Lower leg skin (tissue), 4 donors: Measurements from ENCODE around the gene MBOAT7. TPM values are rescaled to one million over a fixed set of nuclear protein-coding genes. Genes with fewer than 3 reads are reported as not detected.

Experiments used
- DNase-seq, 2 donors: peaks; one replicate each; pipeline ENCODE4 v3.0.0-alpha.2; 2019; ENCODE audit warnings: low spot score in 2 of 2
- H3K4me3 ChIP-seq: fragments of 200-600 bp; sonication (generic); 2 replicates; pipeline ENCODE4 v1.5.1; 2017; ENCODE audit warnings: mild to moderate bottlenecking, low read depth; ENCODE audit not compliant: poor library complexity, severe bottlenecking
- CTCF ChIP-seq, 3 donors: fragments of 450-650 bp; IDR thresholded peaks; one replicate each; pipeline ENCODE4 v1.5.1; 2016; ENCODE audit warnings: antibody characterized with exemption in 3 of 3, mild to moderate bottlenecking in 3 of 3, moderate library complexity in 2 of 3
- POLR2A ChIP-seq, 2 donors: fragments of 450-650 bp; IDR thresholded peaks; one replicate each; pipeline ENCODE4 v1.6.1; 2016 to 2017; ENCODE audit warnings: antibody characterized with exemption in 2 of 2, mild to moderate bottlenecking in 1 of 2, moderate library complexity in 1 of 2
- WGBS, 2 donors: methylation state at CpG; one replicate each; pipeline ENCODE4 v1.1.5; 2018; 5-methylcytosine and 5-hydroxymethylcytosine counted together
- intact Hi-C: fragments of 100-400 bp; cut with DNase I; formaldehyde crosslinking; loops from one replicate; pipeline ENCODE4 v1.15.0; 2023; ENCODE audit warnings: low total_unique reads
- total RNA-seq, 4 donors: library from RNA; depleted of rRNA; stranded (reverse); fragments of >200 nt; gene quantifications; one replicate each; pipeline ENCODE4 v1.1.0, GENCODE V29; 2016

Gene MBOAT7
- total RNA-seq, 4 donors from 2014 or later, result 57.4 to 117 (median 62.2) TPM

DNA sequence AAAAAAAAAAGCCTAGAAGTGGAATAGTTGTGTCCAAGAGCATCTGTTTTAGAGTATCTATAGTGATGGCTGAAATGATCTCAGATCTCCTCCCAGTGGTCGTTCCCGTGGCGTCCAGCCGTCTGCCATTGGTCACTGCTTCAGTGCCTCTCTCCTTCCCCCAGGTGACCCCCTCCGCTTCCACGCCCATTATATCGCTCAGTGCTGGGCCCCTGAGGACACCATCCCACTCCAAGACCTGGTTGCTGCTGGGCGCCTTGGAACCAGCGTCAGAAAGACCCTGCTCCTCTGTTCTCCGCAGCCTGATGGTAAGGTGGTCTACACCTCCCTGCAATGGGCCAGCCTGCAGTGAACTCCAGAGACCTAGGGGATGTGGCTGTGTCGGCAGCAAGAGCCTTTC is 3.6 kb upstream of the MBOAT7 start:
- no peak overlapping the region for H3K4me3 ChIP-seq
- intact Hi-C loops, result no loop called here
- WGBS, 2 donors, result 92 to 93% methylated on average over 11 of the region's 11 CpGs
- no peak for TF ChIP-seq CTCF (IDR thresholded peaks at IDR 0.05)
- no peak for TF ChIP-seq POLR2A (IDR thresholded peaks at IDR 0.05)
- no peak for DNase-seq

DNA sequence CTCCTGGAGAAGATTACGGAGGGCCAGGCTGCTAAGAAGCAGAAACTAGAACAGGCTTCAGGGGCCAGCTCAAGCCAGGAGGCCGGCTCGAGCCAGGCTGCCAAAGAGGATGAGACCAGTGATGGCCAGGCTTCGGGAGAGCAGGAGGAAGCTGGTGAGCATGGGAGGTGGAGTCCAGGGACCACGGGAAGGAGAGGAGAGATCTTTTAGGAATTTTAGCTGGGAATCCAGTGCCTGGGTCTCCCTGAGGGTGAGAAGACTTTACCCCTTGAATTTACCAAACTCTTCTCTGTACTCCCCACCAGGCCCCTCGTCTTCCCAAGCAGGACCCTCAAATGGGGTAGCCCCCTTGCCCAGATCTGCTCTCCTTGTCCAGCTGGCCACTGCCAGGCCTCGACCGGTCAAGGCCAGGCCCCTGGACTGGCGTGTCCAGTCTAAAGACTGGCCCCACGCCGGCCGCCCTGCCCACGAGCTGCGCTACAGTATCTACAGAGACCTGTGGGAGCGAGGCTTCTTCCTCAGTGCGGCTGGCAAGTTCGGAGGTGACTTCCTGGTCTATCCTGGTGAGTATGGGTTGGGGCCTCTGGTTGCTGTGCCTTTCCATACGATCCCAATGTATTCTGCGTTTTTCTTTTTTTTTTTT is 2.6 kb upstream of the MBOAT7 start:
- TF ChIP-seq POLR2A (IDR thresholded peaks at IDR 0.05), result no peak
- TF ChIP-seq CTCF (IDR thresholded peaks at IDR 0.05), result no peak
- DNase-seq, result no peak
- H3K4me3 ChIP-seq, result peak overlapping the region; percentile 75
- 56 to 67% methylated on average over 19 of the region's 19 CpGs for WGBS, 2 donors
- intact Hi-C loops, result no loop called here

DNA sequence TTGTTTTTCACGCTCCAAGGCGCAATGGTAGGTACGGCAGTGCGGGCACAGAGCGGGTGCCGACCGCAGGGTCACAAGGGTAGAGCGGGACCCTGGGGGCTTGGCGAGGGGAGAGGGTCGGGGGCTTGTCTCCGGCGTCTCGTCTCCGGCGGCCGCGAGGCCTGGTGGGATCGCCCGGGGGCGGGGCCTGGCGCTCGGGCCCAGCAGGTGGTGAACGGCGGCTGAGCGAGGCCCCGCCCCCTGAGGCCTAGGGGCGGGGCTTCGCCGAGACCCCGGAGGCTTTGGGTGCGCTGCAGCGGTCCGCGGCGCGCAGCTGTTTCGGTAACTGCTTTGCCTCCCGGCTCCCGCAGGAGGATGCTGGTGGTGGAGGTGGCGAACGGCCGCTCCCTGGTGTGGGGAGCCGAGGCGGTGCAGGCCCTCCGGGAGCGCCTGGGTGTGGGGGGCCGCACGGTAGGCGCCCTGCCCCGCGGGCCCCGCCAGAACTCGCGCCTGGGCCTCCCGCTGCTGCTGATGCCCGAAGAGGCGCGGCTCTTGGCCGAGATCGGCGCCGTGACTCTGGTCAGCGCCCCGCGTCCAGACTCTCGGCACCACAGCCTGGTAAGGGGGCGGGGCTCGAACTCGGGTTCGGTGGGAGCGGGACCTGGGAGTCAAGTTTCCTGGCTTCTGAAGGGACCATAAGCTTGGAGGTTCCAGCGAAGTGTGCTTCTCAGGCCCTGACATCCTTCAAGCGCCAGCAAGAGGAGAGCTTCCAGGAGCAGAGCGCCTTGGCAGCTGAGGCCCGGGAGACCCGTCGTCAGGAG is 1.8 kb upstream of the MBOAT7 start, which contains the start of gene TSEN34:
Gene TSEN34, plus strand, starts transcription at position 298 of the 800 bp plus-strand sequence. Its CDS starts 57 bp downstream, at position 355.
- 1 to 2% methylated on average over 36 to 48 of the region's 77 CpGs for WGBS, 2 donors

DNA sequence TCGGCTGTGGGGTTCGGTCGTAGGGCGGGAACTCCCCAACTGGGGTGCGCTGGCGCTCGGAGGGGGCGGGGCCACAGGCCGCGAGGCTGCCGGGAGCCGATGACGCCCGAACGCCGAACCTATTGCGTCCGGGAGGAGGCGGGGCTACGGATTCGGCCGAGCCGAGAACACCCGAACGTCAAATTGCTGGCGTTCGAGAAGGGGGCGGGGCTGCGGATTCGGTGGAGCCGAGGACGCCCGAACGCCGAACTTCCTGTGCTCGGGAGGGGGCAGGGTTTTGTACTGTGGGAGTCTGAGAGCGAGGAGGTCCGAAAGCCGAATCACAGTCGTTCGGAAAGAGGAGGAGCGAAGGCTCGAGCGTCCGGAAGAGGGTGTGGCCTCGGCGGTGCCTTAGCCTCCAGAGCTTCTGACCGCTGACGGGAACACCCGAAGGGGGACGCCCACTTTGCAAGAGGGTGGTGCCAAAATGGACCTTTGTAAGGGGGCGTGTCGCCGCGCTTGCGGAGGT is 1.2 kb upstream of the MBOAT7 start:
- intact Hi-C loops, result no loop called here
- no peak for TF ChIP-seq CTCF (IDR thresholded peaks at IDR 0.05)
- WGBS, 2 donors, result 0 to 1% methylated on average over 31 to 42 of the region's 56 CpGs

More for the DNA sequence above, 1.8 kb upstream of the MBOAT7 start, which contains the start of gene TSEN34:
- TF ChIP-seq CTCF (IDR thresholded peaks at IDR 0.05) (no peak), POLR2A (IDR thresholded peaks at IDR 0.05) (no peak)
- peak within 1 kb of the TSS; percentile 75 for H3K4me3 ChIP-seq
- DNase-seq, result peak; percentile 47 to 92
- intact Hi-C loops, result no loop called here

DNA sequence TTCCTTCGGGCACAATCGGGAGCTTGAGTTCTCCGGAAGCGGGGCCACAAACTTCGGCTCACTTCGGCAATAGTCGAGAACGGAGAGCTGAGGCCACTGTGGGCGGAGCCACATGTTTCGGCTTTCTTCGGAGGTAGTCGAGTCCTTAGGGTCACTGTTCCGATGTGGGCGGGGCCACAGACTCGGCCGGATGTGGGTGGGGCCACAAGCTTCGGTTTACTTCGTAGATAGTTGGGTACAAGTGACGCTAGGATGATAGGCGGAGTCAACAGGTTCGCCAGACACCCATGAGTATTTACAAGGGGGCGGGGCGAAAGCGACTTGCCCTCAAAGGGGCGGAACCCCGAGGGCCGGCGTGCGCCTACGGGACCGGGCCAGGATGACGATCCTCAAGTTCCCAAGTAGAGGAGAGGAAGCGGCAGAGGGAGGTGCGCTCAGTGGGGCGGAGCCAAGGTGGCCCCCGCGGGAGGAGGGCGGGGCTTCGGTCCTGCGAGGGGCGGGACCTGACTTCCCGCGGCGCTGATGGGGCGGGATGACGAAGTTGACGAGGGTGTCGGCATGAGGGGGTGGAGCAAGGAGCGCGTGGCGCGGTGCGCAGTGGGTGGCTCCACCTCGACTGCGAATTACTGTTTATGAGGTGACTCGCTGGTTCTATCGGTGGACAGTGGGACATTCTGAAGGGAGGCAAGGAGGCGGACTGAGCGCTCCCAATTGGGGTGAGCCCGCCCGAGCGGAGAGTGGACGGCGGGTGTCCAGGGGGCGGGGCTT is 539 bp upstream of the MBOAT7 start:
- intact Hi-C loops, result no loop called here
- H3K4me3 ChIP-seq, result no peak overlapping the region
- WGBS, 2 donors, result 0% methylated on average over 45 to 59 of the region's 65 CpGs
- peak; percentile 100 for DNase-seq
- no peak for TF ChIP-seq CTCF (IDR thresholded peaks at IDR 0.05)
- peak in 1 of 2 donors; percentile 60 for TF ChIP-seq POLR2A (IDR thresholded peaks at IDR 0.05)

More for the DNA sequence above, 1.2 kb upstream of the MBOAT7 start:
- DNase-seq, result peak; percentile 99 to 100
- peak overlapping the region; percentile 75 for H3K4me3 ChIP-seq
